HG03460 (cell line): ENCODE measurements around the gene SETBP1.
A peak's percentile ranks its signal among the peaks of the same experiment; 100 is the strongest.

Experiments used
- ATAC-seq: cut with Tn5 transposase; IDR thresholded peaks from one replicate; pipeline ENCODE4 v1.9.1; 2021; ENCODE audit not compliant: unreplicated experiment

Gene SETBP1

DNA sequence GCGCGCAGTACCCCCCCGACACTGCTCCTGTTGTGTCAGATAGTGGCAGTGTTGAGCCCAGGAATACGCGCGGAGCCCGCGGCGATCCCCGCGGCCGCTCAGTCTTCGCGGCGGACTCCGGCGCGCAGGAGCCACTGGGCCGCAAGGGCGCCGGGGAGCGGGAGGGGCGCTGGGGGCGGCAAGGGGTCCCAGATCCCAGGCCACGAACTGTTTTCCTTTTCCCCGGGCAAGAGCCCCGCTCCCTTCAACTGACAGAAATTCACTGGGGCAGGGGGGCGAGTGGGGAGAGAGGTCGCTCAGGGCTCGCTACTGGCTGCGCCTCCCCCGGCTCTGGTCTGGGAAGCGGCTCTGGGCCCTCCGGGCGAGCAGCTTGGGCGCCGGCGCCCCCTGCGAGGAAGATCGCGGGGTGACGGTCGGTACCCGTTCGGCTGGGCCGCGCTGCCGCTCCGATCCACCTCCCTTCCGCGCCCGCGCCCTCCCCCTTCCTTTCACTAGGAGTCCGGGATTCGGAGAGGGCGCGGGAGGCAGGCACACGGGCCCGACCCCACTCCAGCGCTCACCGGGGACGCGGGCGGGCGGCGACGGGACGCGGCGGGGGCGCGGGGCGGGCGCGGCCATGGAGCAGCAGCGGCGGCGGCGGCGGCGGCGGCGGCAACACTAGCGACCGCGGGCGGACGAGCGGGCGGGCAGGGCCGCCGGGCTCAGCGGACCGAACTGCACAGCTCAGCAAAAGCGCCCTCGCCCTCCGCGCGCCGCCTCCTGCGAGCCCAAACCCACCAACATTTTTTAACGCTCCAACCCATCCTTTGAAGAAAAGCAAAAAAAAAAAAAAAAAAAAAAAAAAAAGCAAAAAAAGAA is 1.4 kb upstream of the SETBP1 start:
- ATAC-seq, result peak; percentile 93

DNA sequence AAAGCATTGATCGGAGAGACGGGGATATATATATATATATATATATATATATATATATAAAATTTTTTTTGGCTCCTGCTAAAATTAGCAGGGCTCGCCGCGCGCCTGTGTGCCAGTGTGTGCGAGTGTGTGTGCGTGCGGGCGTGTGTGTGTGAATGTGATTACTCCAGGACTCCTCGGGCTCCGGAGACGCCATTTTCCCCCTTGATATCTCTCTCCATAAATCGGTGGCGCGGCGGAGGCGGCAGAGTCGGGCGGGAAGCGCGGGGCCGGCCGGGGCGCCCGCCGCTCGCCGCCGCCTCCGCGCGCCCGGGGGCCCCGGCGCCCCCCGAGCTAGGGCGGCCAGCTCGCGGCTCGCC is 795 bp upstream of the SETBP1 start:
- ATAC-seq, result no peak

DNA sequence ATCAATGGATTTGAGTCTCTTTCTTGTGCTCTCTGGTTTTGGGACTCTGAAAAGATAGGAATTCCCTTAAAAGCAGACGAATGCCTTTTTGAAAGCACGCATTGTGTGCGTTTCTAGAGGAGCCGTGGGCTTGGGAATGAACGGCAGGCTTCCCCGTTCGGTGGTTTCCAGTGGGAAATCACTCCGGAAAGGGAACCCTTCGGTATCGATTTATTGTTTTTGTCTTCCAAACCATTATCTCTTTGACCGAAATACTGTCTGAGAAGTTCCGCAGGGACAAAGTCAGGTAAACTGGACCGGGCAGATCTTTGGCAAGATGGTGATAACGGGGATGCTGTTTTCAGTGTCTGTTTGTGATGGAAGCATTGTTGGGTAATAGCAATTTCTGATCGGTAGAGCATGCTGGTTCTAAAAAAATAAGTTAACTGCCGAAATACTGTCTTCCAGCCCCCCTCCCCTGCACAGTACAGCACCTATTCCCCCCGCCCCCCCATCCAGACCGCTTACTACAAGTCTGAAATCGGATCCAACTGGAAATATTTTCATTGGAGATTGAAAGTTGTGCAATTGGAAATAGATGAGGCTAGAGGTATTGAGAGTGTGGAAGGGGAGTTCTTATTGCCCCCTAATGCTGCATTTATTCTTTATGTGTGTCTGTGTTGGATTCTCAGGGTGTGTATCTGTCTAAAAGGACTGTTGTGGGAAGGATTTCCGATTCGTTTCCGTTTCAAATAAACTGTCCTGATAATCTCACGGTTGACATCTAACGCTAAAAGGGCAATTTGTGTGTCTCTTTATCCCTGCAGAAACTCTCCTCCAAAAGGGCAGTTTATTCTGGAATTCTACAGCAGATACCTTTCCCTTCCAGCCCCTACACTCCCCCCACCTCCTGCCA is 635 bp downstream of the SETBP1 start:
- no peak for ATAC-seq

DNA sequence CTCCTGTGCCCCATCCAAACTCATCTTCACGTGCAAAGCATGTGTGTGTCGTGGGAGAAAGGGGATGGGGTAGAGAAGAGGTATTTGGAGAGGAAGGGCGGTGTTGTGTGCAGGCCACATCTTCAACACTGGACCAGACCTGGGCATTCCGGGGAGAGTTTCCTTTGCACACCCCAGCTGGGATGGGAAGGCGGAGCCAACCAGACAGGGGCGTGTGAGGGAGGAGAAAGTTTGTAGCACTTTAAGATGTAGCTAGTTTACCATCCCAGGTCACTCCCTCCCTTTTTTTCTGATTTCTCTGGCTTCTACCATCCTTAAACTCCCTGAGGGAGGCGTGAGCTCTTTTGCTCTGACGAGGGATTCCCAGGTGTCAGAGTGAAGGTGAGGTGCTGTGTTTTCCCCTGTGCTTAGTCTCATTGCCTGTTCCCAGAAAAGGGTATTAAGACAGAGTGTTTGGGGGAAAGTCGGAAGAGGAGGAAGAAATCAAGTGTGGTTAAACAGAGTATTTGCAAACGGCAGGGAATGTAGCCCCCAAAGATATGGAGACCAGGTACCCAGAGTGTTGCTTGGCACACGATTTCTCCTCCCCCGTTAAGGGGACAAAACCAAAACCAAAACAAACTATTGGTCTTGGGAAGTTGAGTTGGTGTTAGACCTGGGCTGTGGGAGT is 1.6 kb downstream of the SETBP1 start:
- no peak for ATAC-seq

DNA sequence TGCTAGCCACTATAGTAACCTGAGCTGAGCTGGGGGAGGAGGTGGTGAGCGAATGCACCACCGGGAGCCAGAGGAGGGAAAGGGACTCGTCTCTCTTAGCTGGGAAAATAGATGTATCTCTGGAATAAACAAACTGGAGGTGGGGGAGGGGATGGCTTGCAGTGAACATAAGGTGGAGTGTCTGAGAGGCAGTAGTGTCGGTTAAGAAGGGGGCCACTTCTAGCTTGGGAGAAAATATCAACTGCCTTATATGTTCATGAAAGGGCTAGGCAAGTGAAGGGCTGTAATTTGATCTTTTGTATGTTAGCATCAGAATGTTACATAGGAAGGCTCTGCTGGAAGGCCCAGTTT is 2.2 kb downstream of the SETBP1 start:
- ATAC-seq, result no peak

DNA sequence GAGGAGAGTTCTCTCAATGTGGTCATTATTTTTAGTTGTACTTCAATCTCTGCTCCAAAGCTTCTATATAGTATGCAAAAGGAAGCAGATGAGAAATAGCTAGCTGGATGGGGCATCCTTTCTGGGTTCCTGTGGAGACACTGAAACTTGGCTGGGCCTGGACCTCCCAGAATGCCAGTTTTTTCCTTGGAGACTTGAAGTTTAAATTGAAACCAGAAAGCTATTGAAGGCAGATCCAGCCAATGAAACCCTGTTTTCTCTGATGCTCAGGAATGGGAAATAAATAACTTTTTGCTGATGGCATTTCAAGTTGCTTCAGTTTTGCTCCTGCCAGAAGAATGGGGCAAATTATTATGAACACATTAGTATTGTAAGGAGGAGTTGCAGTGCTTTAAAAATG is 2.9 kb downstream of the SETBP1 start:
- ATAC-seq, result no peak

DNA sequence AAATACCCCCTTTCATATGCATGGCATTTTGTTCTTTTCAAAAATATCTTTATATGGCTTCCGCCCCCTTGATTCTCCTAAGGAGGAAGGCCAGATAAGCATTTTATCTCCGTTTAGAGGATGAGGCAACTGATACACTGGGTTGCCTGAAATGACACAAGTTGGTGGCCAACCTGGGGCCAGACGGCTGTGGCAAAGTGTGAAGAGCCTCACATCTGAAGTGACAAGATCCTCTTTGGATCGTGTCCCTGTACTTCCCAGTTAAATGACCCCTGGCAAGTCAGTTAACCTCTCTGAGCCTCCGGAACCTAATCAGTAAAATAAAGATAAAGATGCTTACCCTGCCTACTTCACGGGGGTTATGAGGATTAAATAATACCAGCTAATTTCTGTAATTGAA is 4.6 kb downstream of the SETBP1 start:
- ATAC-seq, result no peak

DNA sequence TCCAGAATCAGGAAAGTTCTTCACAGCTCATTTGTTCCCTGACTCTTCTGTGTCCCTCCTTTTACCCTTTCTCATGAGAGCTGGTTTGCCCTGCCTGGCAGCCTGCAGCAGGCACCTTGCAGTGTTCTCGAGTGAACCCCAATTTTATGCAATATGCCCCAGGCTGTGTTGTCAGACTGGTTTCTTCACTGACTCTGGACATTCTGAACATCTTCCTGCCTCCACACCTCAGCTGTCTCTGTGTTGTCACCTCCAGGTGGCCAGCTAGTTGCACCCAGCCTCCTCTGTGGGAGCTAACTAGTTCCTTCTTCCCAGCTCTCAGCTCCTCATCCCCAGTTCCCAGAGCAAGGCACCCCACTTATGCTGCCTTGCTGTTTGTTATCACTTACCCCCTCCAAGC is 5.5 kb downstream of the SETBP1 start:
- ATAC-seq, result no peak

DNA sequence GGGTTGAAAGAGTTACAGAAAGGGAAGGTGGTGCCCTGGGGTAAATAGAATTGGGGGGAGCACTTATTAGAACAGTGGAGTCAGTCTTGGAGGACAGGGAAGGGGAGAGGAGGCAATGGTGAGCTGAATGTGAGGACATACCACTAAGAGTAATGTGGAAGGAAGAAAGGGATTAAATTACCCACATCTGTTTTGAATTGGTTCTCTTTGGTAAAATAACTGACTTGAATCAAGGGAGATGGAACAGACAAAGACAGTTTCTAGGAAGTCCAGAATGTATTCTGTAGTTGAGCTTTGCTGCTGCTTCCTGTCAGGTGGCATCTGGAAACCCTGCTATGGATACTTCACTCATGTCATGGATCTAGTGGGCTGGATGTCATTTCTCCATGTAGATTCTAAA is 6.7 kb downstream of the SETBP1 start:
- no peak for ATAC-seq

DNA sequence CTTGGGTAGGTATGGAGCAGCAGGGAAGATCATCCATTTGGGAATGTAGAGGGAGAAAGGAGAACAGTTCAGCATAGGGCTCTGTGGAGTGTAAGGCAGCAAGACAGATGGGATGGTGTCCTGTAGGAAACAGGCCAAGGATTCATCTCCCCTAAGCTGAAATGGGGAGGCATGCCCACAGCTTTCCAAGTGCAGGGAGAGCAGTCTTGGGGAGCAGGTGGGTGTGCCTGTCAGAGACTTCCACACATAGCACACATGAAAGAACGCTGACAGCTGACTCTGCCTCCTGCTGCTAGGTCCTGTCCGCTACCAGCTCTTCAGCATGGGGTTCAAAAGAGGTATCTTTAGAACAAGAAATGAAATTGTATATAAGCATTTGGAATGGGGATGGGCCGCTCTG is 9.0 kb downstream of the SETBP1 start:
- ATAC-seq, result no peak

DNA sequence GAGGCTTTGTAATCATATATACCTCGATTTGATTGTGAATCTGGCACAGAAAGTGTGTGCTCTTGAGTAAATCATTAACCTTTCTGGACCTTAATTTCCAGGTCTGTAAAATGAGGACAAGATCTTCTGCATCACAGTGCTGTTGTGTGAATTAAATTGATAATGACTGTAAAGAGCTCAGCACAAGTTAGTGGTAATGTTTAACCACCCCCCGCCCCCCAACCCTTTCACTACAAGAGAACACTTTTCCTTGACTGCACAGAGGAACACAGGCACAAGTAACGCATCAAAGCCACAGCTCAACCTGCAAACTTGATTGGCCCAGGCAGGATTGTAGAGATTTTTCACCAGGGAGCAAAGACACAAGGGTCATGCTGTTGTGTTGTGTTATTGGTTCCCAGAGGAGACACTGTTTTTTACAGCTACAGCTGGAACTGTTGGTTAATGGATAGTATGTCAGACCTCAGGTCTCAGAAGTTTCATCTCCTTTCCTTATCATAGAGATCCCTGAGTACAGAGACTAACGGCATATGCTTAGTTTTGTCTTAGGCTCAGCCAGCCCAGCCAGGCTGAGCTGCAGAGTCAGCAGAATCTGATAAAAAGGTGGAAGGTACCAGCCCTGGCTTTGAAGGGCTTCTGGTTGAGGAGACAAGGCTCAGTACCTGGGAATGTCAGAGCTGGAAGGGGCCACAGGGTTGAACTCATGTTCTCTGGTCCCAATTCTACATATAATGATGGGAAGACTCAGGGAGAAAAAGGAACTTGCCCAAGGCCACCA is 10.6 kb downstream of the SETBP1 start:
- no peak for ATAC-seq

DNA sequence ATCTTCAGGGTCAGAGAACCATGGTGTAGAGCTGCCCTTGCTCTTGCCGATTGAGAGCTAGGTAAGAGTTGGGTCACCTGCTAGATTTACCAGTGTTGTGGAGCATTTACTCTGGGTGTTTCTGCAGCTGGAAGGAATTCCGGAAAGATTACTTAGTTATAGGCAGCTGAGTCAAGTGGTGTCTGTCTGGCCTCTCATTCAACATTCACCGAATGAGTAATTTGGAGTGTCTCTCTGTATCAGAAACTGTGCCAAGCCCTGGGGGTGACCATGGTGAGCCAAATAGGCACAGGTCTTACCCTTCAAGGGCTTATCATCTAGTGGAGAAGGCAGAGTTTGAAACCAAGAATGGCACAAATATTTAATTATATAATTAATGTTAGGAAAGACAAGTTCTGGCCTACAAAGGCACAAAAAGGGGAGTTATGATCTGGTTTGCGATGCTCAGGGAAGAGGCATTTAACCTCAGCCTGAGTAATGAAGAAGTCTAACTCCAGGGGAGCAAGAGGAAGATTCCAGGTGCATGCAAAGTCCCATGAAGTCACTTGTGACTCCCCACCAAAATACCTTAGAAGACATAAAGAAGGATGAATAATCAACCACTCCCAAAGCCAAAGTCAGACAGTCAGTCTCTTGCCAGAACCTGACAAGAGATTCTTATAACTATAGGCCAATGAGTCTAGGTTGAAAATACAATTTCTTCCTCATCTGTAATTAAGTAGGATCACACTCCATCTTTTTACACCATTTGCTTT is 12.5 kb downstream of the SETBP1 start:
- ATAC-seq, result no peak

DNA sequence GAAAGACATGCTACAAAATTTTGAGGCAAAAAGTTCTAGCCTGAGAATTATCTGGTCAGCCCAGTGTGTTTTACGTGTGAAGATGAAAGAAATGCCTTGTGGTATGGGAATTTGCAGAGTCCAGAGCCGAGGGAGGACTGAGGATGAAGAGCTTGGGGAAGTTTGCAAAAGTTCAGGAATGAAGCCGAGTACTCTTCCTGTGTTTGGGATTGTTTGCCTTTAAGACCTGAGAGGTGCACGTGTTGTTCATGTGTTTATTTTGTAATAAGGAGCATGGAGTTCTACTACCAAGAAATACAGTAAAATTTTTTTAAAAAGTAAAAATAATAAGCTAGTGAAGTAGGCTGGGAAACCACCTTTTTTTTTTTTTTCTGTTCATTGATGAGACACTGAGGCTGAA is 14.8 kb downstream of the SETBP1 start:
- ATAC-seq, result no peak

DNA sequence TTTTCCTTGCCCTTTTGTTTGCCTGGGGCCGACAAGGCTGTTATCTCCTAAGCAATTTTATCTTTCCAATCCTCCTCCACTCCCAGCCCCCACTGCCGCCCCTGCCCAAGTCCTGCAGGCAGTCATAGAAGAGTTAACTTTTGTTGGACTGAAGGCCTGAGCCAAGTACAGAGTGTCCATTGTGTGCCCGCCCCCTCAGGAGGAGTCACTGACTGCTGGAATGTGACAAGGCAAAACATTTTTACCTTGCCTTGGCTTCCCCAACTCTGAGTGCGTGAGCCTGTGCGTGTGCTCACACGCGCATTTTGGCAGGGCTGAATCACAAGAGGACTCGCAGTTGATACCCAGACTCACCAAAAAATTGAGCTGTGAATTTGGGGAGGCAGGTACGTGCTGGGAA is 16.2 kb downstream of the SETBP1 start:
- no peak for ATAC-seq

DNA sequence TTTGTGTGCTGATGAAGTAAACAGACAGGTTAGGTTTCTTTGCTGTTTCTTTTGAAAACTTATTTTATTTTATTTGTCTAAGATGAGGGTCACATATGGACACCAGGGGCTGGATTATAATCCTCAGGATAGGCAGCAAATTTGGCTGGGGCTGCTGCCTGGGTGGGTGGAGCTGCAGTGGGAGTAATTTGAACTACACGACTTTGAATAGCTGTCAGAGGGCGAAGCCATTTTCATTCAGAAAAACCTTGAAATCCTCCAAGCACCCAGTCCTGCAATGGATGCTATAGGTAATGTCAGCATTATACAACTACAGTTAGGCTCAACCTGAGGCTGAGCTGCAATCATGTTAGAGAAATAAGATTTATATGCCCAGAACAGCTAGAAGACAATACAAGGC is 16.6 kb downstream of the SETBP1 start:
- ATAC-seq, result no peak

DNA sequence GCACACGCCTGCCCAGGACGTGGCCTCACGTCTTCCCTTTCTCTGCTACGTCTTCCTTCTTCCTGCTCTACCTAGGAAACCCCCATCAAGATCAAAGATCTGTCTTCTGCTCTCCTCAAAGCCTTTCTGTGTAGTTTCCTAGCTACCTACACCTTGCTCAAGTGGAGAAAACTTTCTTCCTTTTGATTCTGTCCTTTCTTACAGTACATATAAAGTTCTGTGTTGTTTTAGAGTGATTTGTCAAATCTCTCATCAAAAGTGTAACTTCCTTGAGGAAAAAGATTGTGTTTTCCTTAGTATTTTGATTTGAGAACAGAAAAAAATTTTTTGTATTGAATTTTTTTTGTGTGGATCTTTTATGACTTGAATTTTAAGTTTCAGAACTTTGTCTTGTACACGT is 17.8 kb downstream of the SETBP1 start:
- no peak for ATAC-seq

DNA sequence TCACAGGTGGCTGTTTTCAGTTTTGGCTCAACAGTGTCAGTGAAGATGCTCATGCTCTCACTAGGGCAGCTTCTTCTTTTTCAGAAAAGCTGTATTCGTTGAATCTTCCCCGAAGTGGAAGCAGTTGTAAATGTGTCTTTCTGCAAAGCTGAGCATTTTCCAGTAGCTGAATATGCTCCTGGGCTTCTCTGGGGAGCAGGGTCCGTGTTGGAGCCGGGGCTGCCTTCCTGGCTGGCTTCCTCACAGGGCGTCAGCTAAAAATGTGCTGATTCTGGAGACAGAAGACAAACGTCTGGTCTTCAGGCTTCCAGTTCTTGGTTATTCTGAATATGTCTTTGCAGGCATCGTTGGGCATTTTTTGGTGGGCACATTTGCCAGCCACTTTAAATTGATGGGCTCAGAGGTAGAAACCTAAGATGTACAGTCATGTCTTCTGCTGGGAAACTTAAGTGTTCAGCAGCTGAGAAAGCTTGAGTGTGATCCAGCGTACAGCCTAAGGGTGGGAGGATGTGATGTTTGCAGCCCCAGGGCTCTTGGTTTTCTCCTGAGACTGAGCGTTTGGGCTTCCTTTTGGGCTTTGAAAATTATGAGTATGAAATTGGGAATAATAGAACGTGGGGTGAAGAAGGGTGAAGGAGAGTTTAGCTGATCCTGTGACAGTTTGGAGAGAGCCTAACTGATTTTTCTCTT is 19.0 kb downstream of the SETBP1 start:
- no peak for ATAC-seq

DNA sequence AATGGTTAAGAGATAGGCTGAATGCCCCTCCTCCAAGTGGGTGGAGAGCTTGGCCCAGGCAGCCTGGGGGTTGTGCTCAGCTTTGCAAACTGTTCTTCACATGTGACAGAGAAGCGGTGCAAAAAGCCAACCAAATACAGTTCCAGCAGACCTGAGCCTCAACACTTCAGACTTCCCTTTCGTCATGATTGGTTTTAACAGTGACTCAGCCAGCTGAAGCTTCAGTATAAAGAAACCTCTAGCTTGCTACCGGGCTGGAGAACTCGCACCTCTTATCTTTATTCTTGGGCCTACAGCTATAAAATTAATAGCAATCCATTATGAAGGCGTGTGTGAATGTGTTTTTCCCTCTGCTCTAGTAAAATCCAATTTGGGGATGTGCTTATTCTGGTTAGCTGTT is 20.0 kb downstream of the SETBP1 start:
- ATAC-seq, result no peak

DNA sequence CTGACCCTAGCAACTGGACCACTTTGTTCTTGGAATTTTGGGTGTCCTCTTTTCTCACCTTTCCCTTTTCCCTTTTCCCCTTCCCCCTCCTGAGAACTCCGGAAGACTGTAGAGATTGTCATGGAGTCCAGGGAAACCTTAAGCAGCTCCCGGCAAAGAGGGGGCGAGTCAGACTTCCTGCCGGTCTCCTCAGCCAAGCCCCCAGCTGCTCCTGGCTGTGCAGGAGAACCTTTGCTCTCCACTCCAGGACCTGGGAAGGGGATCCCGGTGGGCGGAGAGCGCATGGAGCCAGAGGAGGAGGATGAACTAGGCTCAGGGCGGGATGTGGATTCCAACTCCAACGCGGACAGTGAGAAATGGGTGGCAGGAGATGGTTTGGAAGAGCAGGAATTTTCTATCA is 20.5 kb downstream of the SETBP1 start:
- no peak for ATAC-seq

DNA sequence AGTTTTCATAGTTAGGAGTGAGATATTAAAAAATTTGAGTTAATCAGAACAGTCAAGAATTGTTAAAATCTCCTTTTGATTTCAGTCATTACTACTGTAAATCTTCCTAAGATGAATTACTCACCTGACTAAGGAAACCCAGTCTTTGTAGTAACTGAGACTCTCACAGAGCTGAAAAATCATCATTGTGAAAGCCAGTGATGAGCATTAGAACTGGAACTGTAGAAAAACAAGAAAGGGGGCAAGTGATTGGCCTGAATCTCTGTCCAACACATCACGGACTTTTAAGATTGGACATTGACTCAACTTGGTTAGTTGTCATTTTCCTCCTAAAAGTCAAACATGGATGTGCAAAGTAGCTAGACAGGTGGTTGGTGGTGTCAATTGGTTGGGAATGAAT is 21.9 kb downstream of the SETBP1 start:
- ATAC-seq, result no peak
